ENCODE measurements around the gene ACAA2.
A peak's percentile ranks its signal among the peaks of the same experiment; 100 is the strongest.

Gene ACAA2

GRCh38 chr18:49762191-49763077 is 50.9 kb downstream of the ACAA2 start:
- TF ChIP-seq ZFP3 (CRISPR knock-in tag; IDR thresholded peaks at IDR 0.05) (no peak), CSRNP3 (CRISPR knock-in tag; IDR thresholded peaks at IDR 0.05) (no peak), ZC3H10 (CRISPR knock-in tag; IDR thresholded peaks at IDR 0.05) (no peak), TSHZ2 (CRISPR knock-in tag; IDR thresholded peaks at IDR 0.05) (no peak), ISL1 (CRISPR knock-in tag; IDR thresholded peaks at IDR 0.05) (no peak), ZNF565 (CRISPR knock-in tag; conservative IDR thresholded peaks at IDR 0.05; ENCODE audit: low read depth) (no peak), PPARA (CRISPR knock-in tag; IDR thresholded peaks at IDR 0.05; ENCODE audit: borderline replicate concordance) (no peak), OSR1 (CRISPR knock-in tag; IDR thresholded peaks at IDR 0.05) (no peak), GLIS3 (CRISPR knock-in tag; IDR thresholded peaks at IDR 0.05) (no peak)
- no peak for ATAC-seq

GRCh38 chr18:49761771-49762170 is 51.6 kb downstream of the ACAA2 start:
- ATAC-seq, result no peak
- no peak for TF ChIP-seq ZNF70 (CRISPR knock-in tag; IDR thresholded peaks at IDR 0.05)
- no peak for TF ChIP-seq ZNF565 (CRISPR knock-in tag; conservative IDR thresholded peaks at IDR 0.05; ENCODE audit: low read depth)
- TF ChIP-seq CREB5 (CRISPR knock-in tag; IDR thresholded peaks at IDR 0.05; ENCODE audit: low read depth), result no peak
- no peak for TF ChIP-seq ESRRG (CRISPR knock-in tag; IDR thresholded peaks at IDR 0.05)
- TF ChIP-seq ZNF8 (CRISPR knock-in tag; IDR thresholded peaks at IDR 0.05), result no peak
- TF ChIP-seq CSDC2 (CRISPR knock-in tag; IDR thresholded peaks at IDR 0.05), result no peak
- no peak for TF ChIP-seq ZC3H10 (CRISPR knock-in tag; IDR thresholded peaks at IDR 0.05)
- TF ChIP-seq ZFP3 (CRISPR knock-in tag; IDR thresholded peaks at IDR 0.05), result no peak

GRCh38 chr18:49758263-49758610 is 55.1 kb downstream of the ACAA2 start:
- TF ChIP-seq TOX (CRISPR knock-in tag; IDR thresholded peaks at IDR 0.05; ENCODE audit: borderline replicate concordance) (no peak), ISL1 (CRISPR knock-in tag; IDR thresholded peaks at IDR 0.05) (no peak), OSR1 (CRISPR knock-in tag; IDR thresholded peaks at IDR 0.05) (no peak), ARNTL (CRISPR knock-in tag; IDR thresholded peaks at IDR 0.05; ENCODE audit: borderline replicate concordance, low read depth) (no peak), ZFP3 (CRISPR knock-in tag; IDR thresholded peaks at IDR 0.05) (no peak), TCF4 (CRISPR knock-in tag; IDR thresholded peaks at IDR 0.05; ENCODE audit: borderline replicate concordance) (no peak), ZNF8 (CRISPR knock-in tag; IDR thresholded peaks at IDR 0.05) (no peak), CREB5 (CRISPR knock-in tag; IDR thresholded peaks at IDR 0.05; ENCODE audit: low read depth) (no peak), ZNF565 (CRISPR knock-in tag; conservative IDR thresholded peaks at IDR 0.05; ENCODE audit: low read depth) (no peak)
- ATAC-seq, result no peak; the same call in 2 of the 3 replicates

GRCh38 chr18:49757513-49758262 is 55.6 kb downstream of the ACAA2 start:
- ATAC-seq, result peak; percentile 60; the same call in 2 of the 3 replicates
- TF ChIP-seq RARB (CRISPR knock-in tag; IDR thresholded peaks at IDR 0.05) (no peak), SNAI2 (CRISPR knock-in tag; IDR thresholded peaks at IDR 0.05) (no peak), ZNF8 (CRISPR knock-in tag; IDR thresholded peaks at IDR 0.05) (no peak), ARNTL (CRISPR knock-in tag; IDR thresholded peaks at IDR 0.05; ENCODE audit: borderline replicate concordance, low read depth) (no peak), CSRNP3 (CRISPR knock-in tag; IDR thresholded peaks at IDR 0.05) (no peak), ZFP3 (CRISPR knock-in tag; IDR thresholded peaks at IDR 0.05) (no peak), POU6F1 (CRISPR knock-in tag; IDR thresholded peaks at IDR 0.05; ENCODE audit: borderline replicate concordance, low read depth) (no peak), CSDC2 (CRISPR knock-in tag; IDR thresholded peaks at IDR 0.05) (no peak), ISL1 (CRISPR knock-in tag; IDR thresholded peaks at IDR 0.05) (no peak), ZFP30 (CRISPR knock-in tag; IDR thresholded peaks at IDR 0.05) (no peak), OSR1 (CRISPR knock-in tag; IDR thresholded peaks at IDR 0.05) (no peak), ZC3H10 (CRISPR knock-in tag; IDR thresholded peaks at IDR 0.05) (no peak), GLIS3 (CRISPR knock-in tag; IDR thresholded peaks at IDR 0.05) (no peak), CREB5 (CRISPR knock-in tag; IDR thresholded peaks at IDR 0.05; ENCODE audit: low read depth) (no peak)
